GM19023 (cell line): Measurements from ENCODE around the gene E2F1.
A peak's percentile ranks its signal among the peaks of the same experiment; 100 is the strongest.

Source experiments
- ATAC-seq: cut with Tn5 transposase; IDR thresholded peaks from one replicate; pipeline ENCODE4 v1.9.1; 2021; ENCODE audit warnings: mild to moderate bottlenecking, moderate library complexity; ENCODE audit not compliant: unreplicated experiment

Gene E2F1

DNA sequence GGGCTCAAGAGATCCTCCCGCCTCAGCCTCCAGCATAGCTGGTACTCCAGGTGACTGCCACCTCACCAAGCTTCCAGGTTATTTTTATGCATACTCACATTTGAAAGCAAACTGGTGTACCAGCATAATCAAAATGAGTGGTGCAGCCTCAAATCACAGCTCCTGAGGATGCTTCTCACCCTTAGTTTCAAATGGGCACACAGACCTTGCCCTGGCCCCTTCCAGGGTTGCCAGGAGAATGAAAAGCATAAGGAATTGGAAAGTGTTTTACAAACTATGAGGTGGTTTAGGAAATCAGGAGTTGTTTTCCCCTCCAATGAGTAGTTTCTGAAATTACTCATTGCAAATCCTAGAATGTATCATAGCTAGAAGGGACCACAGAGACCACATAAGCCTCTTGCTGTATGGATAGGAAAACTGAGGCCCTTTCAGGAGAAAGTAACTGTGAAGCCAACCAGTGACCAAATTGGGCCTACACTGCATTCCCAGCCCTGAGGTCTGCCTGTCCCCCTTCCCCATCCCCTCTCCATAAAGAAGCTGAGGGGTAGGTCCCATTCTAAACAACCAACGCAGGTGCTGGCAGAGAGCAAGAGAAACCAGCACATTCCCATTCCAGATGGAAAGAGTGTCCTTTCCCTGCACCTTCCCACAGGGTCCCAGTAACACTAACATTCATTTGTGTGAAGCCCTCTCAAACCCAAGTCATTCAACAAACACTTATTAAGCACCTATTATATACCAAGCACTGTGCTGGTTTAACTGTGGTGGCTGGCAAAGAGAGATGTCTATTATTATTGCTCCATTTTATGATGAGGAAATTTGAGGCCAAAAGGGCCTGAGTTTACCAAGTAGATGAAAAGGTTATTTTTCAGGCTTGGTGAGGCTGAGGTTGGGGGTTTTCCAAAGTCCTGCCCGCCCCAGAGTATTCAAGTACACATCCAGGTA, 2.1 kb upstream of the E2F1 start:
- no peak for ATAC-seq

DNA sequence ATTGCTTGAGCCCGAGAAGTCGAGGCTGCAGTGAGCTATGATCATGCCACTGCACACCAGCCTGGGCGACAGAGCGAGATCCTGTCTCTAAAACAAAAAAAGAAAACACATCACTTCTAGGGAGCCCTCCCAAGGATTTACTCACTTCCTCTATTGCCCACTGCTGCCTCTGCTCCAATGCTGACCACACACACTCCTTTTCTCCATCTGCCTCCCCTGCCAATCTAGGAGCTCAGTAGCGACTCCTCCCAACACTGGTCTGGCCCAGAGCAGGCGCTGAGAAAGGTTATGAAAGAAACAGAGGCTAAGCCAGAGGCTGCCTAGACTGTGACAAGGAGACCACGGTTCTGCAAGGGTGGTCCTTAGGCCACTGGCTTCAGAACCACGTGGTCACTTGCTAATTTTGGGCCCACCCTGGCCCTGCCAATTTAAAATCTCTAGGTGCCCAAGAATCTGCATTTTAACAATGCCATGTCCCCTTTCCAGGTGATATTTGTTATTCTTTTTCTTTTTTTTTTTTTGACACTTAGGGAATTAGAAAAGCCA, 1.3 kb upstream of the E2F1 start:
- no peak for ATAC-seq

DNA sequence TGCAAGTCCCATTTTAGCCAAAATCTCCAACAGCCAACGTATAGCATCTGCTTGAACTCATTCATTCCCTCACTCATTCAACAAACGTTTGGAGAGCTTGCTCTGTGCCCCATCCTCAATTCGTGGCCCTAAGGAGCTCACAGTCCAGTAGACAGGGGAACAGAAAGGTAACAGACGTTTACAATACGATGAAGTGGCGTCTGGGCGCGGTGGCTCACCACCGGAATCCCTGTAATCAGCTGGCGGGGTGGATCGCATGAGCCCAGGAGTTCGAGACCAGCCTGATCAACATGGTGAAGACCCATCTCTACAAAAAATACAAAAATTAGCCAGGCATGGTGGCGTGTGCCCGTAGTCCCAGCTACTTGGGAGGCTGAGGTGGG, 790 bp upstream of the E2F1 start:
- no peak for ATAC-seq

DNA sequence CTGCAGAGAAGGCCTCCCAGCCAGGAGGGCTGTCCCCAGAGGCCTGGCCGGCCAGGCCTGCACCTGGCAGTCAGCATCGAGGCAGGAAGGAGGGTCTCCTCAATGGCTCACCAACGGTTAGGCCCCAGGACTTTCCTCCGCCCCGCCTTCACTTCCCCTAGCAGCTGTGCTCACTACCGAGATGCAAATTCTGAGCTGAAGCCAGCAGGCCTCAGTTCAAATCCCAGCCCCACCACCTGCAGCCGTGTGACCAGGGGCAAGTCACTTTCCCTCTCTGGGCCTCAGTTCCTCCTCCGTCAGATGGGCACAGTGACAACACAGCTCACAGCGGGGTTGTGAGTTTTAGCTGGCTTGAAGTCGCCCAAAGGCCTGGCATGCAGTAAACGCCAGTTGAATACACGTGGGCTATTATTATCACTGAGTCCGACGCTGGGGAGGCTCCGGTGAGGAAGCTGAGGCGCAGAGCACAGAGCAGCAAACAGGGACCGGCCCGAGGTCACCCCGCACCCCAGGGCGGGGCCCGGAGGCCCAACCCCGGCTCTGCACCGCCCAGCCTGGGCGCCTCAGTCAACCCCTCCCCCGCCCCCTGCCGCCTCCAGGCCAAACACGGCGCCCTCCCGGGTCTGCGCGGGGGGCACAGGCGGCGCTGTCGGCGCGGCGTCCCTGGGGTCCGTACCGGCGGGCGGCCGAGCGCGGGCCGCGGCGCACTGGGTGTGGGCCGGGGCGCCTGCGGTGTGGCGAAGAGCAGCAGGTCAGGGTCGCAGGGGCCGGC, 671 bp downstream of the E2F1 start:
- peak; percentile 40 for ATAC-seq

DNA sequence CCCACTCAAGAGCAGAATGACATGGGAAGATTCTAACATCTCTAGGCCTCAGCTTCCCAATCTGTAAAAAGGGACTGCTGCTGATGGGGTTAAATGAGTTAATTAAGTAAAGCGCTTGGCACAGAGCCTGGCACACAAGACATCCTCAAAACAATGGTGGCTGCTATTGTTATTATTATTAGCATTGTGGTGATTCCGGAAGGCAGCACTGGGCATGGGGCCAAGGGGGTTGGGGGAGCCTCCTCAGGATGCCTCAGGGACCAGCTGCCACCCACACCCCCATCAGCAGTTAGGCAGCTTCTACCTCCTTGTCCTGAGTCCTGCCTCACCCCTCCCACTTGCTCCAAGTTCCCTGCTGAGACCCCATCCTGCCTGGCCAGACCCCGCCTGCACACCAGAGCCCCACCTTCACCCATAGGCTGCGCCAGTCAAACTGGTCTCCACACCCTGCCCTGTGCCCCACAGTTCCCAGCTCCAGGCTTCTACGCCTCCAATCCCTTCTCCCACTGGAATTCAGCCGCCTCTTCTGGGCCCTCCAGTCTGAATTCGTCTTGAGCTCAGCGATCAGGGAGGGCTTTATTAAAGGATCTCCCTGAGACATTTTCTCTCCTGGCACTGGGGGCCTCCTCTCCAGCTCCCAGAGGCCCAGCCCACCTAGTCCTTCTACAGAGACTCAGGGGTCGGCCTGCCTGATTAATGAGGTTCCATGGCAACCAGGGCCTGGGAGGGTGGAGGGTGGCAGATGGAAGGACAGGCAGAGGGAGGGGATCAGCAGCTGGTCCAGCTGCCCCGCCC, 1.5 kb downstream of the E2F1 start:
- ATAC-seq, result no peak

DNA sequence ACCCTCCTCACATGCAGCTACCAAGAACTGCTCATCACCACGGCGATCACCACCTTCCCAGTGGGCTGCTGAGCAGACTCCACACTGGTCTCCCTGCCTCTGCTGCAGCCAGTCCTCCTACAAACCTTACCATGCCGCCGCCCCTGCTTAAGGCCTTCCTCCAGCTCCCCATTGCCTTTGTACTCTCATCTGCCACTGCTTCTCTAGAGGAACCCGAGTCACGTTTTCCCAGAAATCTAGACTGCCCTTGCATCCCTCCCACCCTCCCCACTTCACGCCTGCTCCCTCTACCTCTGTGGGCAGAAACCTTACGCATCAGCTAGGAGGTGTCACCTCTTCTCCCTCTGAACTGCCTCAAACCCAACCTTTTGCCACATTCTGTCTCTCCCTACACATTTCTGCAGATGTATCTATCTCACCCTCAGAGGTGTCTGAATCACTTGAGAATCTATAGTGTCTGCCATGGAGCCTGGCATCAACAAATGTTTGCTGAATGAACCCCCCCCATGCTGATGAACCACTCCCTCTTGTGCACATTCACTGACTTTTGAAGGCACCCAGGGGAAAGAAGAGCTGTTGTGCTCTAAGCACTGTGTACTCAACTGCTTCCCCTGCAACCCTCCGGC, 4.3 kb downstream of the E2F1 start:
- ATAC-seq, result no peak

DNA sequence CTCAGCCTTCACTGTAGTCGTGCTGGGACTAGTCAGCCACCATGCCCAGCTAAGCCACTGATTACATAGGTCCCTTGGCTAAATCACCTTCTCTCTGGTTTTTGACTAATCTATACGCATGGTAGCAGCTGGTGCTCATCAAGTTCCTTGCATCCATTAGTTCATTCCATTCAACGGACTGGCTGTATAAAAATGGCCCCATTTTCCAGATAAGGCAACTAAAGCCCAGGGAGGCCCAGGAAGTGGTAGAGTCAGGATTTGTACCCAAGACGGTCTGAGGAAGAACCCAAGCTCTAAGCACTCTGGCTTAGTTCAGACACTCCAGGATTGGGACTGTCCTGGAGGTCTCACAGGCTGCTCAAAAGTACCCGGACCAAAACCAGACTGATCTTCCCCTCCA, 4.9 kb downstream of the E2F1 start:
- ATAC-seq, result no peak

DNA sequence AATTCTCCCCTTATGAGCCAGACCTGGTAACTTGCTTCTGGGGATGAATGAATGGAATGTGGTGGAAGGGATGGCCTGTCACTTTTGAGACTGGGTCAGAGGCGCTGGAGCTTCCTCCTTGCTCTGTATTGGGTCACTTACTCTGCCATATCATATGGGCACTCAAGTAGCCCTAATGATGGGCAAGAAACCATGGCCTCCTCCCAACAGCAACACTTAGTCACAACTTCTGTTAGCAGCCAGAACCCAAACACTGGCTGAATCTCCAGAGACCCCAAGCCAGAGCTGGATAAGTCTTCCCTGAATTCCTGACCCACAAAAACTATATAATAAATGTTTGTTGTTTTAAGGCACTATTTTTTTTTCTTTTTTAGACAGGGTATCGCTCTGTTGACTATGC, 5.5 kb downstream of the E2F1 start:
- no peak for ATAC-seq

DNA sequence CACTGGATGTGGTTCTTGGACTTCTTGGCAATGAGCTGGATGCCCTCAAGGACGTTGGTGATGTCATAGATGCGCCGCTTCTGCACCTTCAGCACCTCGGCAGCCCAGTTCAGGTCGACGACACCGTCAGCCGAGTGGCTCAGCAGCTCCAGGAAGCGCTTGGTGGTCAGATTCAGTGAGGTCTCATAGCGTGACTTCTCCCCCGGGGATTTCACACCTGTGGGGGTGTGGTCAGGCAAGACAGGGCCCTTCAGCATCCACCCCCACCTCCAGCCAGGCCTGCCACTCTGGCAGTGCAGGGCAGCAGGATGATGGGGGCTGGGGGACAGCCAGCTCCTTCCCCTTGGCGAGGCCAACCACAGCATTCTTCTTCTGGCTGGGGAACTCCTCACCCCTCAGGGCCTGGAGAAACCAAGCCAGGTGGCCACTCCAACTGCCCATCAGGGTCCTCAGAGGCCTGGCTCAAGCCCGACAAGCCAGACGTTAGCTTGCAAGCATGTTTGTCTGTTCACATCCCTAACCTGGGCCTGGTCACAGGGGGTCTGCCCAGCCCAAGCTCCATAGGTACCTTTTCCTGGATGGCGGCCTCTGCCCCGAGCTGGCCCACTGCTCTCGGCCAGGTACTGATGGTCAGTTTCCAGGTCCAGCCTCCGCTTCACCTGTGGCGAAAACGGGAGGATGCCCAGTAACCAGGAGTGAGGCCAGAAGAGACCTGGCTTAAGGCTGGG, 6.3 kb downstream of the E2F1 start:
- ATAC-seq, result peak; percentile 64

DNA sequence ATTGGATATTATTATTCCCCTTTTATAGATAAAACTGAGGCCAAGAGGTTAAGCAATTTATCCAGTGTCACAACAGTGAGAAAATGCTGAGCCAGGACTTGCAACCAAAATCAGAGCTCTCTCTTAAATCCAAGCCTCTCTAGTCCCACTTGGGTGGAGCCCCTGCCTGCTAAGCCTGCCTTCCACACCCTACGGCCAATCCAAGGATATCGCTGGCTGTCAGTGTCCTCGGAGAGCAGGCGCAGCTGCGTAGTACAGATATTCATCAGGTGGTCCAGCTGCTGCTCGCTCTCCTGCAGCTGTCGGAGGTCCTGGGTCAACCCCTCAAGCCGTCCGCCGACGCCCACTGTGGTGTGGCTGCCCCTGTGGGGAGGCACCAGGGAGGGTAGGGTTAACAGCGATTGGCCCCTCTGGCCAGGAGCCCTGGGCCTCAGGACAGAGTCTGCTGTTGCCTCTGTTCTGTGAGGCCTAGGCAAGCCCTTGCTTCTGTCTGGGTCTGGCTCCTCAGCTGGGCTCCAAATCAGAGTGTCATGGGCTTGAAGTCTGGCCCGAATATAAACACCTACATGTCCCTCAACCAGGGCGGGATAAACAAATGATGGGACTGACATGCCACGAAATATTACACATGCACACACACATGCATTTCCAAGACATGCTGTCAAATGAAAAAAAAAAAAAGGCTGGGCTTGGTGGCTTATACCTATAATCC, 8.0 kb downstream of the E2F1 start:
- no peak for ATAC-seq

DNA sequence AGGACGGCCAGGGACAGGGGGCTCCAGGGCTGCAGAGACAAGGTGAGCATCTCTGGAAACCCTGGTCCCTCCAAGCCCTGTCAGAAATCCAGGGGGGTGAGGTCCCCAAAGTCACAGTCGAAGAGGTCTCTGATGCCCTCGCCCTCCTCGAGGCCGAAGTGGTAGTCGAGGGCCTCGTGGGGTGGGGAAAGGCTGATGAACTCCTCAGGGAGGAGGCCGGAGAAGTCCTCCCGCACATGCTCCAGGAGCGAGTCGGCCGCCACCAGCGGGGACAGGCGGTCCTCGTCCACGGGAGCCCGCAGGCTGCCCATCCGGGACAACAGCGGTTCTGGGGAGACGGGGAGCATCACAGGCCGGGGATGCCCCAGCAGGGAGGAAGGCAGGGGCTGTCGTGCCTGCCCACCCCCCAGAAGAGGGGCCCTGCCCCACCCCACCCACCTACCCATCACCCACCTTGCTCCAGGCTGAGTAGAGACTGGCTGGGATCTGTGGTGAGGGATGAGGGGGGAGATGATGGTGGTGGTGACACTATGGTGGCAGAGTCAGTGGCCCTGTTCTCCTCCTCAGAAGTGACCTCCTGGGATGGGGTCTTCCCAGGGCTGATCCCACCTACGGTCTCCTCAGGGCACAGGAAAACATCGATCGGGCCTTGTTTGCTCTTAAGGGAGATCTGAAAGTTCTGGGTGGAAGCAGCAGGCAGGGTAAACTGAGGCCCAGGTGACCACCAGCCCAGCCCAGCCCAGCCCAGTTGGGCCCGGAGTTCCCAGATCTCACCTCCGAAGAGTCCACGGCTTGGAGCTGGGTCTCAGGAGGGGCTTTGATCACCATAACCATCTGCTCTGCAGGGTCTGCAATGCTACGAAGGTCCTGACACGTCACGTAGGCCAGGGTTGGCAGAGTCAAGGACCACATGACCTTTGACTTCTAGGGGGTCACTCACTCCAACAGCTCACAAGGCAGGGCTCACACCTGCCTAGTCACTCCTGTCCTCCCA, 9.2 kb downstream of the E2F1 start:
- no peak for ATAC-seq

DNA sequence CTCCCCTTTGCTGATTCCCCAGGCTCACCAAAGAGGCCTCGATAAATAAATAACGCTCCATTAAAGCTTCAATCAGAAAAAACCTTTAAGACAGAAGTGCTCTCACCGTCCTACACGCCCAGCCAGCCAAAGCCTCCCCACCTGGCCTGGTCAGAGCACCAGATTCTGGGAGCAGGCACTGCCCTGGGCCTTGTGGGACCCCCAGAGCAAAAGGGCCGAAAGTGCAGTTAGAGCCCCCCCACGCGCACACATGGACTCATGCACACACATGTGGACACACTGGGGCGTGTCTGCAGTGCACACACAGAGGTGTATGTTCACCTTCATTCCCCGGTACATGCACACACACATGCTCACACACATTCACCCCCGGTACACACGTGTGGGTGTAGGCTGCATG, 10.1 kb downstream of the E2F1 start:
- ATAC-seq, result no peak

DNA sequence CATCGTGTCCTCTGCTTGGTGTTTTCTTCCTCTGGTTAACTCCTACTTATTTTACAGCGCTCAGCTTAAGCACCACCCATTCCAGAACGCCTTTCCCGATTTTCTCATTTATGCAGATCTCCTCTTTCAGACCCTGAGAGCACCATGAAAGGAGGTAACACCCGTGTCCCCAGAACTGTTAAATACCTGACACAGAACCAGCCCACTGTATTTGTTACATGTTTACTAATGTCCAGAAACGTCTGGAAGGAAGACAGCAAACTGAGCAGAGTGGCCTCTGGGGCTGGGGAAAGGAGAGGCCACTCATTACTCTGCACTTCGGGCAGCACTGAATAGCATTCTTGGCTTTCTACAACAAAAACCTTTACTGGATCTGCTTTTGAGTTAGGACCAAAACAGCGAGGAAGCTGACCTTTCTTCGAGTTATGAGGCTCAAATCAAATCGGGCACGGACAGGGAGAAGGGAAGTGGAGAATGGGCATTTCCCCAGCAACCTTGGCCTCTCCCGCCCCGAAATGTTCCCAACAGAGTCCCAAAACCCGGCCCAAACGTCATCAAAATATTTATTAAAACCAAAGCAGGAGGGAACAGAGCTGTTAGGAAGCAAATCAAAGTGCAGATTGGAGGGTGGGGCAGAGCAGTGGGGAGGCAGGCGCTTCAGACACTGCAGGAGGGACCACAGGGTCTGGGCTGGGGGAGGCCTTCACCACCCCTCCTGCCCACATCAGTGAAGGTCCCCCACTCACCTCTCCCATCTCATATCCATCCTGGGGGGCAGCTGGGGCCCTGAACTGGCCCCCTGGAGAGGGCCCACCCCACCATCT, 10.8 kb downstream of the E2F1 start:
- ATAC-seq, result no peak

DNA sequence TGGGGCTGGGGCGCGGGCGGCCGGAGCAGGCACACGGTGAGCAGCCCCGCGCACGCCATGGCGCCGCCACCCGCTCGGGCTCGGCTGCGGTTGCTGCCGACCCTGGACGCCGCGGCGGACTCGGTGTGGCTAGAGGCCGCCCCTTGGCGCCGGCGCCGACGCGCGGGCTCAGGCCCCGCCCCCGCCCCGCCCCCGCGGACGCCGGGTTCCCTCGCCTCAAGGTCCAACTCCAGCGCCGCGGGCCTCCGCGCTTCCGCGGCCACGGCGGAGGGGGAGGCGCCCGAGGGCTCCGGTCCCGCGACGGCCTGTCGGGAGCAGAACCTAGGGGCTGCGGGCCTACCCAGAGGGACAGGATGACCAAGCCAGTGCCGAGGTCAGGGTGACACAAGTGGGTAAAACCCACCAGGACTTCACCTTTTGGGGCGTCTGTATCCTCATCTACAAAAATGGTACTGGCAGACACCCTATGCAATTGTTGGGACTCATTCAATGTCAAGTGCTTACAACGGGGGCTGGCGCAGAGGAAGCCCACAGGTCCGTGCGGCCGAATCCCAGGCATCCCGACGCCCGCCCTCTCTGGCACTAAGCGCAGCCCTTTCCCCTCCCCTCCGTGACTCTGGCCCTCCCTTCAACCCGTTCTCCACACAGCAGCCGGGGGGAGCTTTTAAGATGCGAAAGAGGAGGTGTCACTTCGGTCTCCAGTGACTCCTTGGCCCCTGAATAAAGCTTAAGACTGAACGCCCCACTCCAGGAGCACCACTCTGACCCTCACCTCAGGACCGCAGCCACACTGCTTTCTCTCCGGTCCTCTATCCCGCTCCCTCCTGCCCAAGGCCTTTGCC, 11.7 kb downstream of the E2F1 start, which contains the start of gene NECAB3:
NECAB3 (minus strand) TSS at position 135 of the 842 bp plus-strand sequence; CDS start at position 59, 76 bp downstream.
- peak; percentile 76 for ATAC-seq

DNA sequence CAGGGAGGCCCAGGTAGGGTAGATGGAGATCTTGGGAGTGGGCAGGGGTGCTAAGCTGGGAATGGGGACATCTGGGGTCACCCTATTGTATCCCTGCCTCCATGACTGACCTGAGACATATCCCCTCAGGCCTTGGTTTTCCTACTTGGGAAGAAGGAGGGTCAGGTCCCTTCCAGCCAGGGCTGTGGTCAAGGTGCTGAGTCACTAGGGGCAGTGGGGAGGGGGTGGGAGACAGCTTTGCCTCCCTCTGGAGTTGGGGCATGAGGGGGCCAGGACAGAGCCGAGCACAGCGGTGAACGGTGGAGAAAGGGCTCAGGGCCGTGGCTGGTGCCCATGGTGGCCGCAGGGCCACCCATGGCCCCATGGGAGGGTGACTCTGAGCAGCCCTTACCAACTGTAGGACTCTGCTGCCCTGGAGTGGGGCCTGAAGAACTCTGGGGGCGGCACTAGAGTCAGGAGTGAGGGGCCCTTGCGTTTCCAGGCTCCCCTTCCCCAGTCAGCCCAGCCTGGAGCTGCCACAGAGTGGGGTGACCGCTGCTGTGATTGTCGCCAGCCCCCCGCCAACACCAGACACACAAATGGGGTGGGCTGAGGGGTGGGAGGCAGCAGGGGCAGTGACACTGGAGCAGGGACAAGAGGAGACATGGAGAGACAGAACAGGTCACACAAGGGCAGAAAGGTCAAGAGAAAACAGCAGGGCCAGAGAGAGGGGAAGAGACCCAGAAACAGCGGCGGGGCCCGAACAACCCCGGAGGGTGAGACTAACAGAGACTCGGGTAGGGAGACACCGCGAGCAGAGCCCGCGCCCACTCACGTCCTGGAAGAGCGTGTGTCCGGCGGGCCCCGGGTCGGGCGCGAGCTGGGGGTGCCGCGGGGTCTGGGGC, 12.5 kb downstream of the E2F1 start:
- peak; percentile 52 for ATAC-seq
